Muscle of arm (tissue), 12 donors: ENCODE data around the gene C2orf92. TPM values are rescaled to one million over a fixed set of nuclear protein-coding genes. Genes with fewer than 3 reads are reported as not detected.
A peak's percentile ranks its signal among the peaks of the same experiment; 100 is the strongest.
"Not testable (repeated sequence)": the region's sequence is repeated elsewhere in the genome, so short reads cannot be mapped to it uniquely, and the experiment has no call there.

Experiments
- DNase-seq: peaks from one replicate; pipeline ENCODE4 v3.0.0-alpha.2; 2013
- polyA plus RNA-seq, 12 donors: library from polyadenylated mRNA; unstranded; fragments of 120-200 nt; gene quantifications; one replicate each; pipeline ENCODE4 v1.2.1, GENCODE V29; 2013; ENCODE audit not compliant: insufficient read length in 12 of 12

The C2orf92 gene
- polyA plus RNA-seq, 12 donors = 6.6 to 31.4 (median 17.0) TPM; not detected in 2

DNA sequence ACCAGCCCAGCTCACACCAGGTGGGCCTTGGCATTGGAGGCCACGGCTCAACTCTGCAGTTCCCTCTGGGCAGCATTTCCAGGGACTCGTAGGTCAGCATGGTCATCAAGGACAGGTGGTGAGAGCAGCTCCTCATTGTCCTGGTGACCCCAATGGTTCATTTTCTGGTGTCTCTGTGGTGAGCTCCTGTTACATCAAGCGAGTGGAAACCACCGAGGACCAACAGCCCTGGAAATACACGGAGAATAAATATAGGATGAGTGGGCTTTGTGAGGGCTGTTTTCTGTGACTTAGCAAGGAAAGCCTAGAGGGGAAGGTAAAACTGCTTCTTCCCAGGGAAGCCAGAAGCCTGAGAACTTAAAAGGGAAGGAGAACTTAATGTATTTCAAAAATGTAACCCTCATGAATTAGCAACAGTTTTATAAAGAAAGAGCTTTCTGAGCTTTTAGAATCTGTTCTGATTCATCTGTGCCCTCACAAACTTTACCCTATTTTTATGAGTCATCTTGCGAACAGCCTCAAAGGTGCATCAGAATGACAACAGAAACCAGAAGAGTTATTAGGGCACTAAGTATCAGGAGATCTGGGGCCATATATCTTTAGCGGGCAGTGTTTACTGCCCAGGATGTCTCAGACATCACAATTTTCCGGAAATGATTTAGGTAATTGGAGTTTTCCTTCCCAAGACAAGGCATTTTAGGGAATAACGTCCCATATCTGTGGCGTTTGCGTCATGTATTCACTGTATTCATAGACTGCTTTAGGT lies 18.7 kb downstream of the C2orf92 start:
- DNase-seq = no peak

DNA sequence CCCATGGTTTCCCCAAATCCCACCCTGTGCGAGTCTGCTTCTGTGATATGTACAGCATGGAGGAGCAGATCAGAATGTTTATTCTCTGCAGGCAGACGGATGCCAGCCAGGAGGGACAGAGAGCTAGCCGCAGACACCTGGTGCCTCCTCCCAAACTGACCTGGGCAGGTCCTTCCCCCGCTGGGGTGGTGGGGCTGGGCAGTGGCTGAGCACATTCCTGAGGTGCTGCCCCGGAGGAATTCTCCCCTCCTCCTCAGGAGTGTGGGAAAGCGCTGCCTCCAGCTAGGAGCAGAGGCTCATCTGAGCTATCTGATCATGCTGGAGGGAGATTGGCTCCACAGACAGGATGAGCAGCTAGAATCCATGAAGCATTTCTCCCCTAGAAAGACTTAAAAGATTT lies 21.7 kb downstream of the C2orf92 start:
- no peak for DNase-seq

DNA sequence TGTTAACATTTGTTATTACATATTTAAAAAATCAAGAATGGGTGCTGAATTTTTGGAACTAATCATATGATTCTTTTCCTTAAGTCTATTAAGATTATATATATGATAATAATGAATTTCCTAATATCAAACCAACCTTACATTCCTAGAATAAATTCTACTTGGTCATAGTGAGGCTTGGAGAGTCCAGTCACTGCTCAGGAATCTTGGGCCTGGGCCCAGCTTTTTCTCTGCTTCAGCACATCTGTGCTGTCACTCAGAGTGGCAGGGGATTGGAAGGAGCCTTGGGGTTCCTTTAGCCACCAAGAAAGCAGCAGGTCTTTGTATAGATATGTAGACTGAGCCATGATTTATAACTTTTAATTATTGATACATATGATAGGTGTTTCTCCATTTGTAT lies 24.0 kb downstream of the C2orf92 start:
- DNase-seq = no peak

DNA sequence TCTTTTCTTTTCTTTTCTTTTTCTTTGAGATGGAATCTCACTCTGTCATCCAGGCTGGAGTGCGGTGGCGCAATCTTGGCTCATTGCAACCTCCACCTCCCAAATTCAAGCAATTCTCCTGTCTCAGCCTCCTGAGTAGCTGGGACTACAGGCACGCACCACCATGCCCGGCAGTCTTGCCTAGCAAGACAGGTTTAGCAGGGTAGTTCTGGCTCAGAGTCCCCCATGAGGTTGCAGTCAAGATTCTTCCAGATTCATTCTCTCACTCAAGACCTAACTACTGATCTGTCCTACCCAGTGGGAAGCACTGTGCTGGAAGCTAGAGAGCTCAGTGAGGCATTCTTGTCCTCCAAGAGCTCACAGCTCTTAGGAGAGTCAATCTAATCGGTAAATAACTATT lies 26.2 kb downstream of the C2orf92 start:
- DNase-seq = no peak

DNA sequence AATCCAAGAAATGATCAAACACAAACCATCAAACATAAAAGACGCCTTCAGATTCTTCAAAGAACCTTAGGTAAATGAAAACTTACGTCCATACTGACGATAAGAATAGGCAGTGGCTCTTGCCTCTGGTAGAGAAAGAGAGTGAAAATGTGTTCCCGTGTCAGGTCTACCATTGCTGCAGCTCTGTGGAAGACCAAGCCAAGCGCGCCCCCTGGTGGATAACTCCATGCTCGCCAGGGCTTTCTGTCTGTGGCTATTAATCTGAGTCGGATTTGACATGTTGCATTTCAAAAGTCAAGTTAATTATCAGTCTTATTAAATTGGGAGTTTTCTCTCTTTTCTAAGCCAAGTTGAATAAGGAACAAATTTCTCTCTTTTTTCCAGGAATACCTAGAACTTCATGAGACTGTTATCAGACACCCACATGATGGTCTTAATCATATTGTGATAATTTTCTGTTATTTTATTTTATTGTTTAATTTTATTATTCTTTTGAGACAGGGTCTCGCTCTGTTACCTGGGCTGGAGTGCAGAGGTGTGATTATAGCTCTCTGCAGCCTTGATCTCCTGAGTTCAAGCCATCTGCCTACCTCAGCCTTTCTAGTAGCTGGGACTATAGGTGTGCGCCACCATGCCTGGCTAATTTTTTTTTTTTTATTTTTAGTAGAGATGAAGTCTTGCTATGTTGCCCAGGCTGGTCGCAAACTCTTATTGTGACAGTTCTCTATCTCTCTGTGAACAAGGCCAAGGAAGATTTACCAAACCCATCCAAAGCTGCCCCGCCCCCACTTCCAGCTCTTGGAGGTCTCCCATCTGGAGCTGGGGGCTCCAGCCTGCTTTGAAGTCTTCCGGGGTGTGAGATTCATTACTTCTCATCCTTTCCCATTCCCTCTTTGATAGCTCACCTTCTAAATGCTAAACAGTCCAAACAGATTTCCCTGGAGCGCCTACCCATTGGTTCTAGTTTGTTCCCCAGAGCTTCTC lies 28.0 kb downstream of the C2orf92 start:
- DNase-seq = peak; percentile 88

DNA sequence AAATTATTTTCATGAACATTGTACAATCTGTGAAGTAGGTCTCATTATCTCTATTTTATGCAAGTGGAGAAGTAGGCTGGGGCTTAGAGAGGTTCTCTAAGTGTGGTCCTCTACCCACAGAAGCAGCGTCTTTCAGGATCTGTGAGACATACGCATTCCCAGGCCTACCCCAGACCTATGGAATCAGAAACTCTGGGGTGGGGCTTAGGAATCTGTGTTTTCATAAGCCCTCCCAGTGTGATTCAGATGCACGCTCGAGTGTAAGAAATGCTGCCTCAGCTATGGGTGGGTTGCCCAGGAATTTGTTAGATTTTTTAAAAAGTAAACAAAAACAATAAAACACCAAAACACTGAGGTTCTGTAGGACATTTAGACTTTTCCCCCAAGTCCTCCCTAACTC lies 29.0 kb downstream of the C2orf92 start:
- no peak for DNase-seq

DNA sequence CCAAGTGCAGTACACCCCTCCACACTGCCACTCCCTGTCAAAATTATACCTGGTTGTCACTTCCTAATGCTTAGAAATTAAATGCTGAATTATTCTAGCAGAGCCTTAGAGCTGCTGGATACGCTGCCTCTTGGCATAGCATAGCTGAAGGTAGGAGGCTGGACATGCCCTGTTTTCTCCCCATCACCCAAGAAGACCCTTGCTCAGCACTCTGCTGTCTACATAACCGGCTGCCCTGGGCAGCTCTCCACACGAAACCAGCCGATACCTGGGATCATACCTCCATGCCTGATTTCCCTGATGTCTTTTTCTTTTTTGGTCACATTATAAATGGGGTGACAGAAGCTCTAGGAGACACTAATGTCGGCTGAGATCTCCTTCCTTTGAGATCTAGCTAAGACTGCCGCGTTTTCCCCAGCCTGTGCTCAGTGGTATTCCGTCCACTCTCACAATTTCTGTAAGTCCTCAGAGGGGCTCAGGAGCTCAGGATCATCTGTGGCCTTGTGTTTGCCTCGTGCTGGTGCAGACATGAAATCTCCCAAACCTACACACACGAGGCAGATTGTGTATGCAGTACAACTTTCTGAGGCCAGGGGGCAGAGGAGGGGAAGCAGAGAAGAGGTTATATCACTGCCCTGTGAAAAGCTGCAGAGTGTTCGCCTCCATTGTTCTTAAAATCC lies 30.4 kb downstream of the C2orf92 start:
- DNase-seq = peak; percentile 49

DNA sequence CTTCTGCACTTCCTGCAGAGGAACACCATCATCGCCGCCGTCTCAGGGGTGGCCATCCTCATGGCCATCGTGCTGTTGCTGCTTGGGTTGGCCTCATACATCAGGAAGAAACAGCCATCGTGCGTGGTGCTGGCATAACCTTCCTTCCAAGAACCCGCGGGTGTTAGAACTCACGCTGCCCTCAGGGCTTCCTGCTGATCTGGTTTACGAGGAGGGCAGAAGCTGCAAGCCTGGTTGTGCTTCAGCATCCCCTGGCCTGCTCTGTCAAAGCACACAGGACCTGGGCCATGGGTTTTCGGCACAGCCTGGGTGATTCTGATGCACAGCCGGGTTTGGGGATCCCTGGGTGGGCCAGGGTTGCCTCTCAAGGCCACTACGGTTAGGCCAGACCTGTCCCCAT lies 31.7 kb downstream of the C2orf92 start:
- no peak for DNase-seq

DNA sequence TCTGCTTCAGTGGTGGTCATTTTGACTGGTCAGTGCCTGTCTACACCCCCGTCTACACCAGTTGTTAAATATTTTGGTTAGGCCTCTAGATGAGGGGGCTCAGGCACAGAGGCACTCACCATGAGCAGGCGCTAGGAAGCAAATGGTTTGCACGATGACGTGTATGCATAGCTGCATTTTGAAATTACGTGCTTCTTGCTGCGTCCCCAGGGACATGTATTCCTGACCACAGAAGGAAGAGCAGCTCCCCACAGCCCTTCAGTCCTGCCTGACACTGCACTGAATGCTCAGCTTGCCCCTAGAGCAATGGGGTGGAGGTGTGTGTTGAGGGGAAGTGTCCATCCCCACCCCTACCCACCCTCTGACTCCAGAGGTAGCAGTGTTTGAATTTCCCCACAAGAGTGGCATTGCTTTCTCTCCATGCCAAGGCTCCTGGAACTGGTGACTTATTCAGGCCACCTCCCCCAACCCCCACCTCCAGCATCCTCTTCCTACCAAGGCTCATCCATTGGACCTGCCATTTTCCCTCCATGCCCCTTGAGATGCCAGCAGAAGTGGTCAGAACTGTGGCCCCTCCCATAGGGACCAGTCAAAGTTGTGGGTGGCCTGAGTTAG lies 32.4 kb downstream of the C2orf92 start:
- no peak for DNase-seq

DNA sequence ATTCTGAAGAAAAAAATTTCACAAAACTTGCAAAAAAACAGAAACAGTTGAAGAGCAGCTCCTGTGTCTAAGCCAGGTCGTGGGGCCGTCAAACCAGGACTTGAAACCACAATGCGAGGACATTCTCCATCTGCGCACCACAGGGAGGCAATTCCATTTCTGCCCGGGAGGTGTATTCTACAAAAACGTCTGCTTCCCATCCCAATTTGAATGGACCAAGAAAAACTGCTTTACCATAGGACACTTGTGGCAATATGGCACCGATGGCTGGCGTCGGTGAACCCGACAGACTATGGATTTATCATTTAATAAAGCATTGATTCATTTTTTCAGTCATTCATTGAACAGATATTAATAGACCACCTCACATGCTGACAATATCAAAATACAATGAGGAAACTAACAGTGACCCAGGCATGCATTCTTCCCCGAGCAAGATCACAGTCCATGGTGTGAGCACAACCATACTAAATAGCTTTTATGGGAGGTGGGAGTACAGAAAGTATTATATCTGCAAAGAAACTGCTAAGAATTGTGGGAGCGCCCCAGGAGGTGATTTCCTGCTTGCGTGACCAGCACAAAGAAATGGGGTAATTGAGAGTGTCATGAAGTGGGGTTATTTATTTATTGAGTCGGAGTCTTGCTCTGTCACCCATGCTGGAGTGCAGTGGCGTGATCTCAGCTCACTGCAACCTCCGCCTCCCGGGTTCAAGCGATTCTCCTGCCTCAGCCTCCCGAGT lies 33.4 kb downstream of the C2orf92 start:
- no peak for DNase-seq

DNA sequence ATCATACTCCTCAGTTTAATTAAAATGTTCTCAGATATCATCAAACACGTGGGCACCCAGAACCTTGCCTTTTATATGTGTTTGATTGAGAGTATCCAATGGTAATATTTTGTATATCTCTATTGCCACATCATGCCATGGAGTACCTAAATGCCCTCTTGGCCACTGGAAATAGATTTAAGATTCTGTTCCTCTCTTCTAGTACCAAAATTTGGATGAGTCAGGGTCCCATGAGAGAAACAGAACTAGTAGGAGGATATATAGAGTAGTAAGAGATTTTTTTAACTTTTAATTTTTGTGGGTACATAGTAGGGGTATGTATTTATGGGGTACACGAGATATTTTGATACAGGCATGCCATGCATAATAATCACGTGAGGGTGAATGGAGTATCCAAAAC lies 34.2 kb downstream of the C2orf92 start:
- DNase-seq = no peak

DNA sequence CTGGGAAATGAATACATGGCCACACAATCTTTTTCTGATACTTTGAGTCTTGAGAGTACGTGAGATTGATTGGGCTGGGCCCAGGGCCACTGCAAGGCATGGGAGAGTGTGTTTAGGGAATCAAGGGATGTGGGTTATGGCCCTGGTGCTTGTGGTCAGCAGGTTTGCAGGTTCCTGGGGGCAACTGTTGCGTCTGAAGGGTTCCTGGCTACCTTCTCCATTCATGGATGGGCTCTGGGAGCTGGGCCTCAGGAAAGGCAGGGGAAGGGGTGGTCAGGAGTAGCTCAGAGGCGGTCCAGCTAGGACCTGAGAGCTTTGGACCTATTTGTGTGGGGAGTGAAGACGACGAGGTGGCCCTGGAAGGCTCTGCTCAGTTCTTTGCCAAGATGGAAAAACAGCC lies 35.5 kb downstream of the C2orf92 start:
- no peak for DNase-seq

DNA sequence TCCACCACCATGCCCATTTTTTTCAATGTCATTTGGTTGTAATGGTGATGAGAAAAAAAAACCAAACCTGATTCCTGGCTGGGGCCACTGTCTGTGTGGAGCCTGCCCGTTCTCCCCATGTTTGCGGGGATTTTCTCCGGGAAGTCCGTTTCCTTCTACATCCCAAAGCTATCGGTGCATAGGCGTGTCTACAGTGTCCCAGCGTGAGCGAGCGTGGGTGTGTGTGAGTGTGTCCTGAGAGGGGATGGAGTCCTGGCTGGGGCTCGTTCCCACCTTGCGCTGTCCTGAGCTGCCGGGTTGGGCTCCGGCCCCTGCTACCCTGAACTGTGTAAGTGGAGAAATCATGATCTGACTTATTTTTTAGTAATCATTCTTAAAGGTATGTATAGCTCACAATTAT lies 36.6 kb downstream of the C2orf92 start:
- DNase-seq = no peak

DNA sequence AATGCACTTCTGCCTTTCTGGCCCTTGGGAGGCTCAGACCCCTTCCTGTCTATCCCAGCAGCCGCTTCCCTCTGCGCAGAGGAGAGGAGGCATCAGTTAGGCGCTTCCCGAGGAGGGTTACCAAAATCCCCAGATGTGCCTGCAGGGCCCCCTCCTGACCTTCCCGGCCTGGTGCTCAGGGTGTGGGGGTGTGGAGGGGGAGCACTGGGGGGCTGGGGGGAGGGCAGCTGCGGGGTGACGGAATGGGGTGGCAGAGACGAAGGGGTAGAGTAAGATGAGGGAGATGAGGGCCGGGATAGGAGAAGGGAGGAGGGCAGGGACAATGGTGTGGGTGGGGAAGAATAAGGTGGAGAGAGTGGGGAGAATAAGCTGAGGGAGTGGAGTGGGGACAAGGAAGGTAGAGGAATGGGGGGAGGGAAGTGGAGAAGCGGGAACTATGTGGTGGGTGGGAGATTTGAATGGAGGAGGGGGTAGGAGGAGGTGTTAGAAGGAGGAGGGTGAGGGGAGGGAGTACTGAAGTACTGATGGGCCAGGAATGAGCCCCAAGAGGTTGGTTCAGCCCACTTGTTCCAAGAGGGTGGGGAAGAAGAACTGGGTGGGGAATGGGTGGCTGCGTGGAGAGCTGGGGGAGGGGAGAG lies 37.3 kb downstream of the C2orf92 start:
- no peak for DNase-seq

DNA sequence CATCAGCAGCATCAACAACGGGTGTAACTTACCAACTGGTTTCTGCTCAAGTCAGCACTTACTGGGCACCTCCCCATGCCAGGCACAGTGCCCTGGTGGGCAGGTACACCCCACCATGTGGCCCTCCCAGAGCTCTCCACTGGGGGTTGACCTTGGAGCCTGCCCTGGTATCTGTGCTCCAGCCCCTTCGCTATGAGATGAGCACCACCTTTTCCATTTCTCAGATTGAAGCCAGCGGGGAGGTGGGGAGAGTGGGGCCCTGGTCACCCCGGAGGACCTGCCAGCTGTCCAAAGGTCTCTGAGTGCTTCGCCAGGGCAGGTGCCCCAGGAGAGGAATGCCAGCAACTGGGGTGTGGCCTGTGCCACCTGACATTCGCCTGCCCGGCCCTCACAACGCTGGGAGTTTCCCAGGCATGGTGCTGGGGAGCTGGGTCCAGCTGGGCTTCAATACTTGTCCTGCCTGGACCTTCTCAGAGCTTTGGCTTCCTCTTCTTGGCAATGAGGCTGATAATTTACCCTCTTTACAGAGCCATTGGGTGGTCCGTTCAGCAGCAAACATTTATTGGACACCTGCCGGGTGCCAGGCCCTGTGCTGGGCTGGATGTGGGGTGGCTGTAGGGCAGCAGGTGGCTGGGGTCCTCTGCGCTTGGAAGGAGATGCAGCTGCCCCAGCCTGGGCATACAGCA lies 38.0 kb downstream of the C2orf92 start:
- no peak for DNase-seq

DNA sequence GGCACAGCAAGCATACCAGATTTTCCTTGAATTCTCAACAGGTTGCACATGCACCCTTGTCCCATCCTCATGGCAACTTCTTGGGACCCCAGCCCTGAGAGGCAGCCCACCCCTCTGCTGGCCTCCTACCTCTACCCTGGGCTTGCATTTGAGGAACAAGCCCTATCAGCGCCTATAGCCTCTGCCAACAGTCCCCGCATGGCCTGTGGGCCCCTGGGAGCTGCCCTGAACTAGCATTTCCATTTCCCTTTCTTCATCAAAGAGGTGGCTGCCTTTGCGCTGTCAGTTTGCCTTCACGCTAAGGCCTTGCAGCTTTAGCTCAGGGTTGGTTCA lies 38.5 kb downstream of the C2orf92 start:
- DNase-seq = no peak

DNA sequence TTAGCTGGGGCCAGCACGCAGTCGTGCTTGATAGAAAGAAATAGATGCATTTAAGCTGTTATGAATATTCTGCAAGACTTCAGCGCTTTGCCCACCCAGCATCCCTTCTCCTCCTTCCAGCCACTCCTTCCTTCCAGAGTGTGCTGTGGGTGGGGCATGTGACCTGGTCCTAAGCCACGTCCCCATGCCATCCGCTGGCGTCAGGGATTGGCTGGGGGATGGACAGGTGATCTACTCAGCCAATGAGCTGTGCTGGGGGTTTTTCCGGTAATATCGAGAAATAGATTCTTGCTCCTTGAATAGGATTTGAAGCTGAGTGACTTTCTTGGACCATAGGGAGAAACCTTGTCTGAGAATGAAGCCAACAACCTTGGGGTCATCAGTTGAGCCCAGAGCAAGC lies 39.1 kb downstream of the C2orf92 start:
- DNase-seq = no peak

DNA sequence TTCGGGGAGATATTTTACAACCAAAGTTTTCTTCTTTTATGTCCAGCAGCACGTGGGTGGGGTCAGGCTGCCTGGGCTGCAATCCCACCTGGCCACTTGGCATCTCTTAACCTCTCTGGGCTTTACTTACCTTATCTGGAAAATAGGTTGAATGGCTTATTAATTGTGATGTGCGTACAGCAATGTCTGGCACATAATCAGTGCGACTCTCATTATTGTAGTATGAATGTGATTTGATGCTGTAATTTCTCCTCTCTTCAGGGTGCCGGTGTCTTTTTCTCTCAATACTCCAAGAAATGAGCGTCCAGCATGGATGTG lies 41.8 kb downstream of the C2orf92 start:
- no peak for DNase-seq

DNA sequence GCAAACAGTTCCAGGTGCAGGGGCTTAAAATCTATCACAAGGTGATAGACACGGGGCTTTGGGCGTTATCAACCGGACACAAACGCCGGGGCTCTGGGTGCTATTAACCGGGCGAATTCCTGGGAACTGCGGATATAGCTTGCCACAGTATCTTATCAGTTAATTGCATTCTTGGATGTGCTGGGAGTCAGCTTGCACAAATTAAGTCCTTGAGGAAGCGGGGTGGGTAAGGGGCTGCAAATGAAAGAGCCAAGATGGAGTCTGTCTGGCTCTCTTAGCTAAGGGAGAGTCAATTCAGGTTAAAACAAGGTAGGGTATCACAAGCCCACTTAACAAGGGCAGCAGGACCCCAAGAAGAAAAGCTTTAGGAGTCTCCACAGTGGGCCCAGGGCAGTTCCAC lies 42.7 kb downstream of the C2orf92 start:
- DNase-seq = not testable (repeated sequence)

DNA sequence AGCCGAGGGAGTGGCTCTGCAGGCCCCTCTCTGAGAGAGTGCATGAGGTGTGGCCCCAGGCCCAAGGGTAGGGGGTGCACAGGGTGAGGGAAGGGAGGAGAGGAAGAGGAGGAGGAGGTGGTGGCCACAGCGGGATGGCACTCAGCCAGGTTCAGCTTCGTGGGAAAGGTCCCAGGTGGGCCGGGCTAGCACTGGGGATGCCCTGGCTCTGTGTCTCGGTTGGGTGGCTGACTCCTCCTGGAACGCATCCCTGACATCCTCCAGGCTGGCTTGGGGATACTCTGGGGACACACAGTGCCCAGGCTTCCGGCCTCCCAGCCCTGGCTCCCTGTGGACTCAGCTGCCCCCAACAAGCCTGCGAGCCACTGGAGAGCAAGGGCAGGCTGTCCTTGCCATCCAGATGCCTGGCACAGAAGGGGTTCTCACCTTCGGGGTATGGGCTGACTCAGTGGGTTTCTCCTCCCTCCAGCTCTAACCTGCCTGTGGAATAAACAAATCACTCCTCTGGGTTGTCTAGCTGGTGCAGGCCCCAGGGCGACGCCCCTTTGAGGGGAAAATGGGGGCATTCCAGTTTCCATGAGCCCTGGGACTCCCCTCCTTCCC lies 43.3 kb downstream of the C2orf92 start:
- DNase-seq = no peak
